HepG2 (cell line): ENCODE data around the gene PRPF18. TPM values are rescaled to one million over a fixed set of nuclear protein-coding genes. Genes with fewer than 3 reads are reported as not detected.

Source experiments
- ATAC-seq: fragments of 200-7000 bp; cut with Tn5 transposase; 3 replicates; pipeline ENCODE4 v1.9.1; 2020; ENCODE audit warnings: mild to moderate bottlenecking, moderate library complexity
- BruUV-seq: library from RNA; stranded (reverse); fragments of 400-500 nt; replicated peaks from 2 replicates; lab custom pipeline; 2021; lab: Mats Ljungman, UMichigan
- CTCF ChIA-PET: fragments of 300-600 bp; formaldehyde crosslinking; extraction: SDS; loops from one replicate; lab custom pipeline; 2021; ENCODE audit warnings: low total read pairs, inconsistent platforms, low intra/inter-chr PET ratio; lab: Yijun Ruan, JAX
- POLR2A ChIA-PET: fragments of 350-600 bp; sonication (Branson Sonifier 250); formaldehyde crosslinking; loops from one replicate; lab custom pipeline; 2020; ENCODE audit warnings: antibody characterized with exemption, inconsistent platforms; lab: Yijun Ruan, JAX
- DNase-seq: peaks from one replicate; pipeline ENCODE4 v3.0.0-alpha.2; 2015; ENCODE audit warnings: low spot score
- FAIRE-seq: peaks from 3 replicates; lab custom pipeline; 2011; peaks lifted over from hg19 to GRCh38; lab: Jason Lieb, UNC
- H2AFZ ChIP-seq: one replicate; pipeline ENCODE4 v1.6.1; 2011; ENCODE audit warnings: low read length, inconsistent platforms
- H3K27ac ChIP-seq: fragments of 300-600 bp; 3 replicates; pipeline ENCODE4 v1.8.0; 2011; ENCODE audit warnings: mixed run types, mild to moderate bottlenecking, mixed read lengths, low read length, inconsistent platforms; ENCODE audit not compliant: insufficient read depth; ENCODE audit errors: extremely low read length
- H3K27me3 ChIP-seq, 2 experiments: fragments of 200-600 bp in 1 of 2; 2 replicates in 1 of 2; 3 replicates in 1 of 2; pipeline versions ENCODE4 v1.6.0 to v1.8.0; 2011; ENCODE audit warnings: low read length in 2 of 2, mild to moderate bottlenecking in 2 of 2, moderate library complexity in 2 of 2, inconsistent platforms in 1 of 2; ENCODE audit not compliant: insufficient read depth in 2 of 2, control insufficient read depth in 1 of 2
- H3K36me3 ChIP-seq, 2 experiments: fragments of 200-600 bp in 1 of 2; replicated peaks in 1 of 2; 2 replicates in 1 of 2; 3 replicates in 1 of 2; pipeline versions ENCODE4 v1.5.1 to v1.8.0; 2011; ENCODE audit warnings: low read length in 2 of 2, inconsistent platforms in 1 of 2; ENCODE audit not compliant: insufficient read depth in 2 of 2, control insufficient read depth in 1 of 2
- H3K4me1 ChIP-seq: 2 replicates; pipeline ENCODE4 v1.5.1; 2012; ENCODE audit warnings: low read length, inconsistent platforms; ENCODE audit not compliant: insufficient read depth
- H3K4me2 ChIP-seq: 2 replicates; pipeline ENCODE4 v1.6.0; 2011; ENCODE audit warnings: low read depth, low read length, inconsistent platforms
- H3K4me3 ChIP-seq, 3 experiments: fragments of 200-600 bp in 1 of 3; sonication (generic), shearing (Covaris generic) in 1 of 3; replicated peaks in 1 of 3; 2 replicates each; pipeline ENCODE4 v1.5.1; 2011 to 2016; ENCODE audit warnings: low read length in 3 of 3, inconsistent platforms in 2 of 3, low read depth in 2 of 3, mild to moderate bottlenecking in 2 of 3, control low read depth in 1 of 3, mixed read lengths in 1 of 3; ENCODE audit not compliant: insufficient read depth in 1 of 3
- H3K79me2 ChIP-seq: one replicate; pipeline ENCODE4 v1.6.1; 2011; ENCODE audit warnings: low read length, inconsistent platforms; ENCODE audit not compliant: insufficient read depth
- H3K9ac ChIP-seq: 2 replicates; pipeline ENCODE4 v1.6.0; 2011; ENCODE audit warnings: mild to moderate bottlenecking, low read depth, low read length, inconsistent platforms; ENCODE audit not compliant: insufficient read depth
- H3K9me3 ChIP-seq: 2 replicates; pipeline ENCODE4 v1.5.1; 2012; ENCODE audit warnings: mild to moderate bottlenecking, low read length
- H4K20me1 ChIP-seq: 2 replicates; pipeline ENCODE4 v1.6.0; 2011; ENCODE audit warnings: inconsistent platforms, mild to moderate bottlenecking, low read length, moderate library complexity; ENCODE audit not compliant: insufficient read depth
- KLF15 ChIP-seq: sonication (generic); formaldehyde crosslinking; IDR thresholded peaks from 2 replicates; pipeline ENCODE4 v1.8.1; 2023; ENCODE audit warnings: borderline replicate concordance, mild to moderate bottlenecking, inconsistent platforms, missing genetic modification reagents, mixed read lengths
- SRF ChIP-seq: IDR thresholded peaks from 2 replicates; pipeline ENCODE4 v1.6.1; 2011; ENCODE audit warnings: mild to moderate bottlenecking, low read depth, low read length, moderate library complexity
- STAT6 ChIP-seq: sonication (generic); formaldehyde crosslinking; IDR thresholded peaks from 2 replicates; pipeline ENCODE4 v1.4.0; 2020; ENCODE audit warnings: missing genetic modification reagents, mild to moderate bottlenecking, borderline replicate concordance
- TCF12 ChIP-seq, 2 experiments: fragments of 450-650 bp in 1 of 2; sonication (generic) in 1 of 2; formaldehyde crosslinking in 1 of 2; IDR thresholded peaks; 2 replicates each; pipeline versions ENCODE4 v1.6.1 to v1.8.0; 2017 to 2022; ENCODE audit warnings: antibody characterized with exemption in 1 of 2, mild to moderate bottlenecking in 1 of 2, missing genetic modification reagents in 1 of 2, moderate library complexity in 1 of 2
- WGBS: methylation state at CpG from one replicate; pipeline ENCODE4 v1.1.6; 2017; ENCODE audit warnings: low lambda C conversion rate; 5-methylcytosine and 5-hydroxymethylcytosine counted together
- in situ Hi-C: cut with HindIII; loops from 2 replicates; pipeline ENCODE4 v1.10.0; 2017; ENCODE audit warnings: low pct_unique_long_range_greater_than_20kb; ENCODE audit not compliant: extremely low pct_ligation_motif_present
- intact Hi-C: fragments of 100-400 bp; cut with micrococcal nuclease; formaldehyde crosslinking; loops from one replicate; pipeline ENCODE4 v1.10.0; 2022; ENCODE audit not compliant: unreplicated experiment
- polyA plus RNA-seq, 8 experiments: library from polyadenylated mRNA; depleted of rRNA in 3 of 8; stranded (reverse) in 7 of 8; unstranded in 1 of 8; fragments of >200 nt; fragmentation: Illumina TruSeq in 4 of 8; extraction: Trizol in 4 of 8; gene quantifications; 2 replicates each; pipeline versions ENCODE4 v1.2.1 to v1.2.3, GENCODE V29; 2011 to 2016; ENCODE audit warnings: low read depth in 4 of 8, missing spikeins in 1 of 8, mixed read lengths in 1 of 8; ENCODE audit not compliant: insufficient read depth in 1 of 8
- total RNA-seq, 5 experiments: library from RNA; depleted of rRNA; stranded (reverse); fragments of >200 nt; fragmentation: Illumina TruSeq; extraction: Trizol; gene quantifications; 2 replicates each; pipeline ENCODE4 v1.2.3, GENCODE V29; 2016; ENCODE audit warnings: low read depth in 1 of 5
- TF ChIP-seq, protein P1 (sequence below): sonication (generic); formaldehyde crosslinking; IDR thresholded peaks from 2 replicates; pipeline ENCODE4 v1.4.0; 2020; ENCODE audit warnings: missing genetic modification reagents

Gene PRPF18
- total and polyA plus RNA-seq, 2 of the 13 experiments (the other 11 are each of a cell fraction or from before 2014, with no cell fraction given), result 6.1 to 17.2 TPM

DNA sequence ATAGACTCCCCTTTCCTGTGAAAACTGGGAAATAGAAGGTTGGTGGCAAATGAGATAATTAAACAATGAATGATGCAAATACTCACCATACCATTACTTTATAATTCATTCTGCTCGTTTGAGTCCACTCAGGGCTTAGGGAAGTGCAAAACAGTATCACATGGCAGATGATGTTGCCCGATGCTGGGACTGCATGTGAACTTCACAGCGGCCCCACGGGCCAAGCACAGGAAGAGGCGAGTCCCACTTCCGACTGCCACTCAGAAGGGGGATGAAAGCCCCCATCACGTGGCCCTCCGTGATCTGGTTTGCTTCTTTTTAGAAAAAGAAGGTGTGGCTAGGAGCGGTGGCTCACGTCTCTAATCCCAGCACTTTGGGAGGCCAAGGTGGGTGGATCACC, 71.5 kb downstream of the PRPF18 start:
- BruUV-seq, result no TSS peak
- H3K9me3 ChIP-seq, result no peaks in the 10 kb centered on the region
- ChIA-PET POLR2A (no interaction called here), CTCF (interaction anchor here (3.6 kb wide), 1 partner anchor 120 kb away, joined by 60 read pairs; no protein-coding TSS in a partner anchor)
- intact Hi-C loops (no loop called here), in situ Hi-C loops (loop anchor here (5.0 kb wide), 1 partner anchor 119 kb away; no protein-coding TSS in a partner anchor)
- no peak overlapping the region for H3K9ac ChIP-seq
- FAIRE-seq (no peak), DNase-seq (no peak), ATAC-seq (no peak)
- no peaks in the 10 kb centered on the region for H3K4me1 ChIP-seq
- no peak overlapping the region for H3K4me2 ChIP-seq
- no peaks in the 10 kb centered on the region for H3K79me2 ChIP-seq
- WGBS, result 73% methylated on average over 10 of the region's 10 CpGs
- no peak overlapping the region for H3K27ac ChIP-seq
- no peaks in the 10 kb centered on the region for H4K20me1 ChIP-seq
- H2AFZ ChIP-seq, result no peak overlapping the region
- H3K4me3 ChIP-seq, result no peak overlapping the region
- no peaks in the 10 kb centered on the region for H3K27me3 ChIP-seq
- H3K36me3 ChIP-seq, result no peaks in the 10 kb centered on the region
- TF ChIP-seq, protein P1, sequence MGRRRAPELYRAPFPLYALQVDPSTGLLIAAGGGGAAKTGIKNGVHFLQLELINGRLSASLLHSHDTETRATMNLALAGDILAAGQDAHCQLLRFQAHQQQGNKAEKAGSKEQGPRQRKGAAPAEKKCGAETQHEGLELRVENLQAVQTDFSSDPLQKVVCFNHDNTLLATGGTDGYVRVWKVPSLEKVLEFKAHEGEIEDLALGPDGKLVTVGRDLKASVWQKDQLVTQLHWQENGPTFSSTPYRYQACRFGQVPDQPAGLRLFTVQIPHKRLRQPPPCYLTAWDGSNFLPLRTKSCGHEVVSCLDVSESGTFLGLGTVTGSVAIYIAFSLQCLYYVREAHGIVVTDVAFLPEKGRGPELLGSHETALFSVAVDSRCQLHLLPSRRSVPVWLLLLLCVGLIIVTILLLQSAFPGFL, result no peak
- TF ChIP-seq KLF15, result no peak
- no peak for TF ChIP-seq STAT6 (CRISPR knock-in tag)
- TF ChIP-seq TCF12 (IDR thresholded peaks at IDR 0.05), result no peak
- no peak for TF ChIP-seq TCF12 (CRISPR knock-in tag; IDR thresholded peaks at IDR 0.05)
- TF ChIP-seq SRF, result no peak
